HG03095 (cell line): ENCODE data around the gene SMC3.
"Not testable (repeated sequence)": the region's sequence is repeated elsewhere in the genome, so short reads cannot be mapped to it uniquely, and the experiment has no call there.

Source experiments
- ATAC-seq: cut with Tn5 transposase; IDR thresholded peaks from one replicate; pipeline ENCODE4 v1.9.1; 2021; ENCODE audit warnings: moderate library complexity; ENCODE audit not compliant: unreplicated experiment

SMC3 gene

DNA sequence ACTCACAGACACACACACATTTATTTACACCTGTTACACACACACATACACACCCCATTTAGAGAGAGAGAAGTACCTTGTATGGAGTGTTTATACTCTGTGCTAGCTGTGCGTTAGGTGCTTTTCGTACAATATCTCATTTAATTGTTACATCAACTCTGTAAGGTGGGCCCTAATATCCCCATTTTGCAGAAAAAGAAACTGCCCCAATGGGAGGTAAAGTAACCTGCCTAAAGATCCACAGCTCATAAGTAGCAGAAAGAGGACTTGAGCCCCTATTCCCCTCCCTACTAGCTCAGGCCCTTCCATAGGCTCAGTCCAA lies 52.9 kb downstream of the SMC3 start:
- no peak for ATAC-seq

DNA sequence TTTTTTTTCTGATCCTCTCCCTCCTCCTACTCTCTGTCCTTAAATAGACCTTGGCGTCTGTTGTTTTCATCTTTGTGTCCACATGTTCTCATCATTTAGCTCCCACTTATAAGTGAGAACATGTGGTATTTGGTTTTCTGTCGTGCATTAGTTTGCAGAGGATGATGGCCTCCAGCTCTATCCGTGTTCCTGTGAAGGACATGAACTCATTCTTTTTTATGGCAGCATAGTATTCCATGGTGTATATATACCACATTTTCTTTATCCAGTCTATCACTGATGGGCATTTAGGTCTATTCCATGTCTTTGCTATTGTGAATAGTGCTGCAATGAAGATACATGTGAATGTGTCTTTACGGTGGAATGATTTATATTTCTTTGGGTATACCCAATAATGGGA lies 55.8 kb downstream of the SMC3 start:
- ATAC-seq, result not testable (repeated sequence)

DNA sequence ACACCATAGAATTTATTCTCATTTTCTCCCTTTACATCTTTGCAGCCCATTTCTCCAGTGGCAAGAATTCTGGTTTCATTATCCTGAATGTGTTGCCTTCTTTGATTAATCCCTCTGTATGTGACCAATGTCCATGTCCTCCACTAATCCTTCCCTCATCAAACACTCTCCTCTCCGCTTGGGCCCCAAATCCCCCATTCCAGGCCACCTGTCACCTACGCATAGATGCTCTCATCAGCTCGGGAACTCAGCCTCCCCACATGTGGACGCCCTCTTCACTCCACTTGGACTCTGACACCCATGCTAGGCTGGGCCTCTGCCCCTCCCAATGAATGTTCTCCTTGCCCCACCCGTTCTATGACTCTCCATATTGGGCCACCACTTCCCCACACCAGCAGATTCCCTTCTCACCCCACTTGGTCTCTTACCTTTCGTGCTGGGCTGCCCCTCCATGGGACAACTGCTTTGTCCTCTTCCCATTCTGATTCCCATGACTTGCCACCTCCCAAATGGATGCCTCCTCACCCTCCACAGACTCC lies 57.9 kb downstream of the SMC3 start:
- no peak for ATAC-seq

DNA sequence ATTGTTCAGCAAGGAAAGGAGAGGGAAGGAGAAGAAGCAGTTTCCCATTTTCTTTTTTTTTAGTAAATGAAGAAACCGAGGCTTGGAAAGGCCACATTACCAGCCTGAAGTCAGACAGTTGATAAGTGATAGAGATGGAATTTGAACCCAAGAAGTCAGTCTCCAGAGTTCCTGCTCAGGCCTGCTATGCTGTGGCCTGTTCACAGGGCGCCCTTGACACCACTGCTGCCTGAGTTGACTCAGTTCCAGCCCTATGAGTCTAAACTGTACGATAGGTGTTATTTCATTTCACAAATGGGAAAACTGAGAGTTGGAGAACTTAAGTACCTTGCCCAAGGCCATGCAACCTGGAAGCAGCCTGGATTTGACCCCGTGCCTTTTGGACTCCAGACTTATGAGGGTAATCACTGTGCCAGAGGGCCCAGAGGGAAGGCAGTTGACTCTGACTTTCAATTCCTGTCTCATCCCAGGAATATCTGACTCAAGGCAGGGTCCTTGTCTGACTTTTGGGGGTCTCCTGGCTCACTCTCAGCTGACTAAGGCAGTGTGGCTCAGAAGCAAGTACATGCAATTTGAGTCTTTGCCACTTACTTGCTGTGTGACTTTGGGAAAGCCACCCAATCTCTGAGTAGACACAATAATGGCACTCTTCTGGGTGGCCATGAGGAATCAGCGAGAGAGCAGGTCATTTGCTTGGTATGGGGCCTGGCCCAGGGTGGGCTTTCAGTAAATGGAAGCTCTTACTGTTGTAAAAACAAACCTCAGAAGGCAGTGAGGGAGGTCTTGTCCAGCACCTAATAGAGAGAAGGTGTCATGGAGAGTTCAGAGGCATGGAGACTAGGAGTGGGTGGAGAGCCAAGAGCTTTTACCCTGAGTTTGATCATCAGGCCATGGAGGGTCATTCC lies 58.7 kb downstream of the SMC3 start:
- ATAC-seq, result no peak

DNA sequence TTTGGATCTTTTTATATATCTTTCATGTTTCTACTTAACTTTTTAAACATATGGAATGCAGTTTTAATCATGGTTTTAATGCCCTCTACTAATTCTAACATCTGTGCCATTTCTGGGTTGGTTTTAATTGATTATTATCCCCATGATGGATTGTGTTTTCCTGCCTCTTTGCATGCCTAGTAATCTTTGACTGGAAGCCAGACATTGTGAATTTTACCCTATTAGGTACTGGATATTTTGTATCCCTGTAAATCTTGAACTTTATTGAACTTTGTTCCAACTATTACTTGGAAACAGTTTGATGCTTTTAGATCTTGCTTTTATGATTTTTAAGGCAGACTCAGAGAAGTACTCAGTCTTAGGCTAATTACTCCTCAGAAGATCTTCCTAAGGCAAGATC lies 60.7 kb downstream of the SMC3 start:
- ATAC-seq, result no peak

DNA sequence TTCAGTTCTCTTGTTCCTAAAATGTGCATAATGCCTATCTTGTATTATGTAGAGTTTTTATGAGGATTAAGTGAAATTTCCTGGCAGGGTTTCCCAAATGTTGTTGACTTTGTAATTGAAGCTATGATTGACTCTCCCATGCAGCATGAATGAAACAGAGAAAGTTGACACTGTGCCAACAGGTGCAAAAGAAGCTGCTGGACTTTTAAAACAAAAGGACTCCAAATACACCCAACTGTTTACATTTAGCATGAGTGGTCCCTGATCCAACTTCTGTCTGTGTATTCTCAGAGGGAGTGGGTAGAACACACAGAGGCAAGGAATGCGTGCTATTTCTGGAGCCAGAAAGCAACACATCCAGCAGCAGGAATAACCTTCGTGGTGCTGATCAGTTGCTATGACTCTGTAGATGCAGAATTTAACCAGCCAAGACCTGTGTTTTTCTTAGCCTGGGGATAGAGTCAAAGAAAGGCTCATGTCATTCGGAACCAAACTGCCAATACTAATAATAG lies 62.2 kb downstream of the SMC3 start:
- no peak for ATAC-seq

DNA sequence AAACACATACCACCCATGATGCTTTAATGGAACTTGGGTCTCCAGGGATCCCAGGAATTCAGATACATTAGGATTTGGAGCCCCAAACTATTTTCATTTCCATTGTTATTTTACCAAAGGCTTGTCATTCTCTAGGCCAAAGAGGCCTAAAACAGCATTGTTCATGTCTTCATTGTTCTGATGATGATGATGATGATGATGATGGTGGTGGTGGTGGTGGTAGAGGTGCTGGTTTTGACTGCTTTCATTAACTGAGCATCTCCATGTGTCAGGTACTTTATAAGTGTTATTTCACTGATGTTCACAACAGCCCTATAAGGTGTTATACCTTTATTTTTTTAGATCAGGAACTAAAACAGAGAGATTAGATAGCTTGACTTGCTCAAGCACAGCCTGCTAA lies 64.4 kb downstream of the SMC3 start:
- ATAC-seq, result no peak

DNA sequence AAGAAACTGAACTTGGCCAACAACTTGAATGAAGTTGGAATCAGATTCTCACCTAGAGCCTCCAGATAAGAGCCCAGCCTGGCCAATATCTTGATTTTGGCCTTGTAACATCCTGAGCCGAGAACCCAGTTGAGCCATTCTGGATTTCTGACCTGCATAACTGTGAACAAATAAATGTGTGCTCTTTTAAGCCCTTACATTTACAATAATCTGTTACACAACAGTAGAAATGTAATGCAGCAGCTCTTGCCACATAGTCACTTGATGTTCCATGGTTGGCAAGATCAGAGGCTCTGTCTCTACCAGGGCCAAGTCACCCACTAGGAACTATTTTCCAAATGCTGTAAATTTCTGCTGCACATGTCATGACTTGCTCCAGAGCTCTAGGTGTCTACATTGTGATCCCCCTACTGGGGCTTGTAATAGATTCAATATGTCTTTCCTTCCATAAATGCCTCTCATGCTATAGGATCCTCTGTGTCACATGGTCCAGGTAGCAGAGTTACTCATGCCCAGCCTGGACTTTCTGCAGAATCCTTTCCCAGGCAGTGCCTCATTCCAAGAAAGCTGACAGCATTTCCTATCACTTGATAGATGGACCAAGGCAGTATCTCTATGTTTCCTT lies 65.2 kb downstream of the SMC3 start:
- no peak for ATAC-seq

DNA sequence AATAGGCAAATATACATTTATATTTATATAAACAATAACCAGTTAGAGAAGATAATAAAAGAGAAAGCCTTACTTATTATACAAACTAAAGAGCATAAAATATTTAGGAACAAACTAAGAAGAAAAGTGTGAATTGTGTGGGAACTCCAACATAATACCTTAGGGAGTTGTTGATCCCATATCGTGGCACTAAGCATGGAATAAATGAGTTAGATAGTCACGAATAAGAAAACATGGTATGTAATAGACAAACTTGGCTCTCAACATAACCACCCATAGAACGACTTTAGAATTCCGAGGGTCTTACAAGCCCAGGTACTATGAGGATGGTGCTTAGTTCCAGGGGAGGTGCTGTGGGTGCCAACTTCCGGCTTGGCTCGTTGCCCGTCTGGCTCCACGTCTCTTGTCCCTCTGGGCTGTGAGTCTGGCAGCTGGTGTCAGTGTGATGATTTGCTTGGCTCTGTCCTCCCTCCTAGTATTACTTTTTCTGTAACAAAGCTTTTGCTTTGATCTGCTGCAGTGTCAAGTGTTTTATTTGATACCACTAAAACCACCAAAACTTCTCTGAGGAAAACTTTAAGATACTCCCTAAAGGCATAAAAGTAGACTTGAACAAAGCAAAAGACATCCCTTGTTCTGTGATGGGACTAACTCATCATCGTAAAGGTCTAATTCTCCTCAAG lies 67.2 kb downstream of the SMC3 start:
- ATAC-seq, result no peak

DNA sequence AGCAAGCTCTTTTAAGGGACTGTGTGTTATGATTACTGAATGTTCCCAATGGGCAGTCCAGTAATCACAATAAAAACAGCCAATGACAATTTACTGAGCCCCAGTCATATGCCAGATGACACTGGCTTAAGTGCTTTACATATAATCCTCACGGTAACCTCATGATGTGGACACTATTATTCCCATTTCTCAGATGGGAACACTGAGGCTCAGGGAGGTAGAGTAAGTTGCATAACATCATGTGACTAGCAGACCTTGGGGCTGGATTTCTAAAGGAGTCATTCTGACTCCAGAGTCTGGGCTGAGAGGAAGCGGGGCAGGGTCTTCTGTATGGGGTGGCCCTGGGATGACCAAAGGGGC lies 69.1 kb downstream of the SMC3 start:
- ATAC-seq, result no peak

DNA sequence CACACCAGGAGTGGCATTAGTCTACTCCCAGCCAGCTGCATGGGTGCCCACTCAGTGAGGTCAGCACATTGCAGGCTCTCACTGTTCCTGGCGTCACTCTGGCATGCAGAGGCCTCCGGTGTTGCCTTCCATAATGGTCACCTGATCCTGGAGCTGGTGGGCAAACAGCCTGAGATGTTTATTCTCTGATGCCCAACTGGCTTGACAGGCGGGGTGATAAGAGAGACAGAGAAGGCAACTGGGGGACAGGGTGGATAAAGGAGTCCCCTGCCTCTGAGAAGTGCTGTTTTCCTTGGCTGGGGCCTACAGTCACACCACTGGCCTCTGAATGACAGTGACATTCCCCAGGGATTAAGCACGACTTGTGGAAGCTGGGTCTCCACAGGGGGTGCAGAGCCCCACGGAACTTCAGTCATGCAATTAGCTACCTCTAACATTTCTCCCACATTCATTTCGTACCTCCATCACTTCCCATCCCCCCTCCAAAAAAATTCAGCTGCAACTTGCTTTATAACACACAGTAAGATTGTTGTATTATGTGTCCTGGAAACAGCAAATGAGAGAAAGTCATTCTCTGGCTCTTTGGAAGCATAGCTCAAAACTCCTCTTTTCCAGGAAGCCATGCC lies 69.5 kb downstream of the SMC3 start:
- ATAC-seq, result no peak

DNA sequence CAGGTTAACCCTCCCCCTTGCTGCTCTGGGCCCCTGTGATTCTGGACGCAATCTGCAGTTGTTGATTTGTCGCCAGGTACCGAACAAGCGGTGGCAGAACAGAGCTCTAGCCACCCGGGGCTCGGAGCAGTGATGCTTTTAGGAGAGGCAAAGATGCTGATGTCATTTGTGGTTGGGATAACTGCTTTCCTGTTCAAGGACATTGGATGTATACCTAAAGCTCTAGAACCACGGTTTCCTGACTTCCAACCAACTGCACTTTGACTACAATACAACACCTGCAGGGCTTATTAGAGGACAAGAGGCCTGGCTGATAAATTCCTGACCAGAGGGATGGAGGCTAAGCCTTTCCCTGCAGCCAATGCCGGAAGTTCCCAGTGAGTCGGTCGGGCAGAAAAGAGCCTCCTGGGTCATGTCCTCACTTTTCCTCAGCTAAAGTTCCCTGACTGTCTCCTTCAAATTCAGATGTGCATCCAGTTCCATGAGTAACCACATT lies 70.1 kb downstream of the SMC3 start:
- no peak for ATAC-seq

DNA sequence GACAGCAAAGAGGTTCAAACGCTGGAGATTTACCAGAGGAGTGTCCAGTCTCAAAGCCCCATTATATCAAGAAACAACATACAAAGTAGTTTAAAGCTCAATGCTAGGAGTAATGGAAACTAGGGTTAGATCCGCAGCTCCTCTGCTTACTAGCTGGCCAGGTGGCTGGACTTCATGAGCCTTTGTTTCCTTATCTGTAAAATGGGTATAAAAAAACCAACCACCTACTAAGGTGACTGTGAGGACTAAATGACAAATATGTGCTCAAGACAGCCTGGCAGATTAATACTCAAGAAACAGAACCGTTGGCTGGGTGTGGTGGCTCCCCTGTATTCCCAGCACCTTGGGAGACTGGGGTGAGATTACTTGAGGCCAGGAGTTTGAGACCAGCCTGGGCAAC lies 70.8 kb downstream of the SMC3 start:
- no peak for ATAC-seq

DNA sequence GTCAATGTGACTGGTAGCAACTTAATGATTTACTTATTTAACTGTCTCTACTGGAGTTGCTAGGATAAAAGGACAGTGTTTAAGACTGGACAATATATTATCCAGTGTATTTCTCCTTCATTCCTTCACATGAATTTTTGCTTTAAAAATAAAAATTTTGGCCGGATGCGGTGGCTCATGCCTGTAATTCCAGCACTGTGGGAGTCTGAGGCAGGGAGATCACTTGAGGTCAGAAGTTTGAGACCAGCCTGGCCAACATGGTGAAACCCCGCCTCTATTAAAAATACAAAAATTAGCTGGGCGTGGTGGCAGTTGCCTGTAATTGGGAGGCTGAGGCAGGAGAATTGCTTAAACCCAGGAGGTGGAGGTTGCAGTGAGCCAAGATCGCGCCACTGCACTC lies 71.6 kb downstream of the SMC3 start:
- ATAC-seq, result not testable (repeated sequence)

DNA sequence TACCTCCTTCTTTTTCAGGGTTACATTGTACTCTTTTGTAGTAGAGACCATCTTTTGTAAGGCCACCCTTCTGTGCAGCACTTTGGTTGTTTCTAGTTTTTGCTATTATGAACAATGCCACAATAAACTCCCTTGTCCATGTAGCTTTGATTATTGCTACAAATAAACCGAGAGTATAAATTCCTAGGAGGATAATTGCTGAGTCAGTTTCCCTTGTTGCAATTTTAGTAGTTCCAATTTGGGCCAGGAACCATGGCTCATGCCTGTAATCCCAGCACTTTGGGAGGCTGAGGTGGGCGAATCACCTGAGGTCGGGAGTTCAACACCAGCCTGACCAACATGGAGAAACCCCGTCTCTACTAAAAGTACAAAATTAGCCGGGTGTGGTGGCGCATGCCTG lies 72.4 kb downstream of the SMC3 start:
- not testable (repeated sequence) for ATAC-seq

DNA sequence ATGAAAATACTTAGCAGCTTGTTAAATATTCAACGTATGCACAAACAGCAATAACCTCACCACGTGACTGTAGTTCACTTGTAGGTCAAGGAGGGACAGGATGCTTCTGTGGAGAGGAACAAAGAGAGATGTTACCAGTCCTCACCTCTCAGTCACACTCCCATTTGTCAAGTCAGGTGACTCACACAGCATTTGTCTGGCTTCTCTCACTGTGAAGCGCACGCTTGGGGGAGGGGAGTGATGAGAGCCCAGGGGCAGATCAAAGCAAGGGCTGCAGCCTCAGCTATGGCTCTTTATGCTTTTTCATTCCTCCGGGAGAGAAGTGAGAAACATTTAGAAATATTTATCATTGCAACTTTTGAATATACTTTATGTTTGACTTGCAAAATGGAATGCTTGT lies 73.8 kb downstream of the SMC3 start:
- no peak for ATAC-seq

DNA sequence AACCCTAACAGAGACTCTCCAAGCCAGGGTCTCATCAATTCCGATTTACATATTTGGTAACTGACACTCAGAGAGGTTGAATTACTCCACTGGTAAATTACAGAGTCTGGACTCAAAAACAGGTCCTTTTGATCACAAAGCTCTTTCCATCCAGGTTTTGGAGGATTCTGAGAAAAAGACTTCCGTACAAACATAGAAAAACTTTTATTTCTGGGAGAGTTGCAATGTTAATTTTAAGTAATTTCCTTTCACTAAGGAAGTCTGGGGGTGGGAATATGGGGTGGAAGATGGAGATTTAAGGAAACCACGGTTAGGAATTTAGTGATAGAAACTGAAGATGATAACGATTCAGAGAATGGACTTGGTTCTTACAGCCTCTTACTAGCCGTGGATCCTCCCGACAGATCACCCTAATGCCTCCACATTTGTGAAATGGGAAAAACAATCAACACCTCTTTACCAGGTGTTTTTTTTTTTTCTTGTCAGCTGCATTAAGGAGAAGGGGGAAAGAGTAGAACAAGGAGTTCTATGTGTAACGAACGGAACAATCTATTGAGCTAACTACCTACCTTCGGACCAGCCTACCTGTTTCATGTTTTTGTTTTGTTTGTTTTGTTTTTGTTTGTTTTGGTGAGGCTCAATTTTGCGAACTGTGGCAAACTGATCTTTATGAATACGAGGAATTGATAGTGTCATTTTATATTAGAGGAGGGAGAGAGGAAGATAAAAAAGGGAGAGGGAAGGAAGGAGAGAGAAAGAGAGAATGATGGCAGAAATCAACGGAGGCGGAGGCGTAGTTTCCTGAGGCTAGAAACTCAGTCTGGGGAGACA lies 74.9 kb downstream of the SMC3 start:
- ATAC-seq, result no peak

DNA sequence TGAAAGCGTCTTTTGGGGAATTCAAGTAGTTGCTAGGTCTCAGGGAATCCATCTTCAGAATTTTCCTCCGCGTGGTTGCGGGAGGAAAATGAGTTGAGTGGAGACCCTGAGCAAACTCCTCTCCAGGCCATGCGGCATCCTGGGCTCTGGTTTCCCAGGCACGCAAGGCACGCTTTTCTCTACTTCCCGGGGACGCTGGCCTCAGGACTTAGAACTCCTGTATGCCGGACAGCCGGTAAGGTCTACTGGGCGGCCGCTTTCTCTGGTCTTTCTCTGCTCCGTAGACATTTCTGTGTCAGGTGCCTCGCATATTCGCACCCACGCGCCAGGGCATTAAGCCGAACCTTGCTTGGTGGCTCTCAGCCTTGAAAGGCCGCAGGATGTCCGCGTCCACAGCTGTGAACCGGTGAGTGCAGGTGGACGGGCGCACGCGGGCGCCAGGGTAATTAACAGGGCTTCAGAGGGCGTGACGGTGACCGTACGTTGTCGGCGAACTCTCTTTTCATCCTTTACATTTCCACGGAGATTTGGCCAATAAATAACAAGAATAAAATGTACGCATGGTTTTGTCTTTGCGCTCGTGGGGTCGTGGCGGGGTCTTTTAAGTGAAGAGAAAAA lies 75.6 kb downstream of the SMC3 start:
- ATAC-seq, result no peak

DNA sequence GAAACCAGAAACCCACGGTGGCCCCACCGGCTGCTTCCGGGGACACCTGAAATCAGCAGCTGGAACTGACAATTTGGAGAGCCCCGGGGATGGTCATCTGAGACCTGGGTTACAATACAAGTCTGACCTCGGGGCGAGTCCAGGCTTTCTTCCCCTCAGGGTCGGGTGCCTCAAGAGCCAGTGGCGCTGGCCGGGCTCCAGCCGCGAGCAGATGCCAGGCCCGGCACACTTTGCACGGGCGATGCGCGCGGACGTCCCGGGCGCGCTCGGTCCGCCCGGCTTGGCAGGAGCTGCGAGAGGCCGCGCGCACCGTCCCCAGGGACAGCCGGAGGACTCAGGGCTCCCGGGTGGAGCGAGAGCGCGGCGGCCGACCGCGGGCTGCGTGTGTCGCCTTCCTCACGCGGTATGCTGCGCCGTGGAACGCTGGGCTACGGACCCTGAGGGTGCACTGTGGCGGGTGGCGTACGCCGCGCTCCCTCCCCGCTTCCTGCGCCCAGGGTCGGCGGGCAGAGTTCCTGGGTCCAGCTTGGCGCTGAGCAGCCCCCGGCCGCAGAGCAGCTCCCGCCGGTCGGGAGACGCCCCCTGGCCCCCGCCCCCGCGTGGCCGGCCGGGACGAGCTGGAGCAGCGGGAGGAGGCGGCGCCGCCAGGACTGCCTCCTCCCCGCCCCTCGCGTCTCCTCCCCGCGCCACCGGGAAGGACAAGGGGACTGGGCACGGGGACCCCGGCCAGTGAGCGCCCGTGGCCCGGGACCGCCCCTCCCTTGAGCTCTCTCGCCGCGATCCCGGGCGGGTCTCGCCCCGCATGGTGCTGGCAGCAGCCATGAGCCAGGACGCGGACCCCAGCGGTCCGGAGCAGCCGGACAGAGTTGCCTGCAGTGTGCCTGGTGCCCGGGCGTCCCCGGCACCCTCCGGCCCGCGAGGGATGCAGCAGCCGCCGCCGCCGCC lies 76.4 kb downstream of the SMC3 start, which contains the start of gene RBM20:
Gene RBM20, plus strand, starts transcription at position 684 of the 945 bp plus-strand sequence. Its CDS starts 119 bp downstream, at position 803.
- ATAC-seq, result no peak
